ENCODE measurements around the gene MT1HL1.

The MT1HL1 gene

DNA sequence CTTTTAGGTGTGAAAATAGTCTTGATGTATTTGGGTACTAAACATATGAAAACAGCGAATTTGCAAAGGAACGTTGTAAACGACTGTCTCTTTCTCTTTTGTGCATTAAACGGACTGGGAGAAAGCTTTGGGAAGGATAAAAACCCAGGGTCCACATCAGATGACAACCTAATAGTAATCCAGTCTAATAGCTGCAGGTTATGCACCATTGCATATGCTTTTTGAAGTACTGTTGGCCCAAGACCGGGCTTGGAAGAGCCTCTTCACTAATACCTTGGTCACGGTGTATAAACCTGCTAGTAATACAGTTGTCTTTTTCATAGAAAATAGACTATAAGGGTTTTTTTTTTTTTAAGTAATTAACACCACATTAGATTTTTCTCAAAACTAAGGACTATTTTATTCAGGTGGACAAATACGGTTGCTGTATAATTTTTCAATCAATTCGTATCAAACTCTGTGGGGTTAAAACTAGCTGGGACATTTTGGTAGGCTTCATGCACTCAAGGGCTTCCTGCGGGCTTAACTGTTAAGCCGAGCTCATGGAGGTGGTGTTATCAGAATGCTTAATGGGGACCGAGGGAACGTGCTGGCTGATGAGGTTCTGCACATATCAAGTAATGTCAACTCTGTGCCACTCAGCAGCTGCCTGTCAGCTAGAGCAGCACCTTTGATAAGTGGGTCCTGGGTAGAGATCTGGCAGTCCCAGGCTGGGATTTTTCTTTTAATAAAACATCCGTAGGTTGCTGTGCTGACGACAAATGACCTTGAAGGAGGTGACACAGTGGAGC lies 39.8 kb upstream of the MT1HL1 start:
- TF ChIP-seq CTCF (IDR thresholded peaks at IDR 0.05; ENCODE audit: low read depth, low read length), result no peak

GRCh38 chr1:237042892-237043576 lies 38.8 kb upstream of the MT1HL1 start:
- H3K36me3 ChIP-seq, result no peaks in the 10 kb centered on the region
- H3K4me3 ChIP-seq (ENCODE audit: low read depth, low read length), result peak overlapping the region; percentile 73
- no peaks in the 10 kb centered on the region for H3K9me3 ChIP-seq (ENCODE audit: severe bottlenecking)
- peaks cover 12% of the 10 kb centered on the region for H3K27me3 ChIP-seq (ENCODE audit: insufficient read depth, low read depth, severe bottlenecking)
- H3K27ac ChIP-seq, result no peak overlapping the region
- peak; percentile 42 for DNase-seq
- no peak for TF ChIP-seq CTCF (IDR thresholded peaks at IDR 0.05; ENCODE audit: low read depth, low read length)

More for the DNA sequence above, 39.8 kb upstream of the MT1HL1 start:
- peak; percentile 33 for DNase-seq
- Histone ChIP-seq H3K27ac (no peak overlapping the region), H3K27me3 (ENCODE audit: insufficient read depth, low read depth, severe bottlenecking) (peaks cover 12% of the 10 kb centered on the region), H3K9me3 (ENCODE audit: severe bottlenecking) (no peaks in the 10 kb centered on the region), H3K4me3 (ENCODE audit: low read depth, low read length) (no peak overlapping the region), H3K36me3 (no peaks in the 10 kb centered on the region)

GRCh38 chr1:237042526-237042891 lies 38.3 kb upstream of the MT1HL1 start:
- peak; percentile 31 for DNase-seq
- Histone ChIP-seq H3K4me3 (ENCODE audit: low read depth, low read length) (peak overlapping the region; percentile 73), H3K9me3 (ENCODE audit: severe bottlenecking) (no peaks in the 10 kb centered on the region), H3K36me3 (no peaks in the 10 kb centered on the region), H3K27ac (no peak overlapping the region), H3K27me3 (ENCODE audit: insufficient read depth, low read depth, severe bottlenecking) (peaks cover 12% of the 10 kb centered on the region)
- TF ChIP-seq CTCF (IDR thresholded peaks at IDR 0.05; ENCODE audit: low read depth, low read length), result no peak

GRCh38 chr1:237041795-237042525 lies 37.7 kb upstream of the MT1HL1 start, which contains the start of gene RYR2:
RYR2 (plus strand) TSS chr1:237042184; CDS start chr1:237042522, 338 bp downstream.
- H3K27ac ChIP-seq, result no peak within 1 kb of the TSS
- H3K27me3 ChIP-seq (ENCODE audit: insufficient read depth, low read depth, severe bottlenecking), result peaks cover 12% of the 10 kb centered on the region
- peak; percentile 93 for TF ChIP-seq CTCF (IDR thresholded peaks at IDR 0.05; ENCODE audit: low read depth, low read length)
- peak; percentile 81 for DNase-seq
- peak within 1 kb of the TSS; percentile 73 for H3K4me3 ChIP-seq (ENCODE audit: low read depth, low read length)
- H3K36me3 ChIP-seq, result no peaks in the 10 kb centered on the region
- no peaks in the 10 kb centered on the region for H3K9me3 ChIP-seq (ENCODE audit: severe bottlenecking)

- Histone ChIP-seq H3K27me3 (ENCODE audit: insufficient read depth, low read depth, severe bottlenecking) (peaks cover 12% of the 10 kb centered on the region), H3K36me3 (no peaks in the 10 kb centered on the region), H3K9me3 (ENCODE audit: severe bottlenecking) (no peaks in the 10 kb centered on the region), H3K4me3 (ENCODE audit: low read depth, low read length) (peak overlapping the region; percentile 32), H3K27ac (no peak overlapping the region)
- no peak for TF ChIP-seq CTCF (IDR thresholded peaks at IDR 0.05; ENCODE audit: low read depth, low read length)
- no peak for DNase-seq
These were observed 37.2 kb upstream of the MT1HL1 start for GRCh38 chr1:237041461-237041794.

All from WERI-Rb-1 (cell line).